Tibial nerve (tissue), 4 donors: Measurements from ENCODE around the gene BBIP1. TPM values are rescaled to one million over a fixed set of nuclear protein-coding genes. Genes with fewer than 3 reads are reported as not detected.
A peak's percentile ranks its signal among the peaks of the same experiment; 100 is the strongest.

ENCODE experiments used
- DNase-seq, 2 donors: peaks; one replicate each; pipeline ENCODE4 v3.0.0-alpha.2; 2019; ENCODE audit warnings: low spot score in 2 of 2
- H3K27ac ChIP-seq, 4 donors: fragments of 200-600 bp; sonication (generic) in 3 of 4; one replicate each; pipeline ENCODE4 v1.5.1; 2017 to 2019; ENCODE audit warnings: mild to moderate bottlenecking in 1 of 4
- H3K27me3 ChIP-seq, 2 donors: fragments of 200-600 bp; sonication (generic) in 1 of 2; one replicate each; pipeline versions ENCODE4 v1.5.1 to v1.6.0; 2017 to 2019
- H3K36me3 ChIP-seq, 3 donors: fragments of 200-600 bp; sonication (generic); one replicate each; pipeline ENCODE4 v1.5.1; 2018 to 2019
- H3K4me1 ChIP-seq, 4 donors: fragments of 200-600 bp; sonication (generic) in 3 of 4; one replicate each; pipeline ENCODE4 v1.5.1; 2017 to 2019
- H3K4me3 ChIP-seq, 4 donors: fragments of 200-600 bp; sonication (generic) in 3 of 4; one replicate each; pipeline ENCODE4 v1.5.1; 2017 to 2019; ENCODE audit warnings: mild to moderate bottlenecking in 1 of 4, moderate library complexity in 1 of 4
- H3K9me3 ChIP-seq, 4 donors: fragments of 200-600 bp; sonication (generic) in 3 of 4; one replicate each; pipeline ENCODE4 v1.5.1; 2017 to 2019
- EP300 ChIP-seq, 2 donors: sonication (generic); formaldehyde crosslinking; IDR thresholded peaks; one replicate each; pipeline ENCODE4 v1.6.1; 2017; ENCODE audit warnings: antibody characterized with exemption in 2 of 2, mild to moderate bottlenecking in 1 of 2
- POLR2A ChIP-seq, 2 donors: fragments of 450-650 bp; IDR thresholded peaks; one replicate each; pipeline ENCODE4 v1.6.1; 2017; ENCODE audit warnings: antibody characterized with exemption in 2 of 2, mild to moderate bottlenecking in 2 of 2, moderate library complexity in 2 of 2
- WGBS, 2 donors: methylation state at CpG; one replicate each; pipeline ENCODE4 v1.1.5; 2018; 5-methylcytosine and 5-hydroxymethylcytosine counted together
- total RNA-seq, 4 donors: library from RNA; depleted of rRNA; stranded (reverse); fragments of >200 nt; gene quantifications; one replicate each; pipeline ENCODE4 v1.1.0, GENCODE V29; 2016
- TF ChIP-seq, protein P1 (sequence below), 5 experiments: fragments of 200-600 bp in 3 of 5; fragments of 450-650 bp in 2 of 5; sonication (generic) in 3 of 5; IDR thresholded peaks; one replicate each; pipeline ENCODE4 v1.5.1; 2016 to 2019; ENCODE audit warnings: antibody characterized with exemption in 5 of 5, mild to moderate bottlenecking in 3 of 5, moderate library complexity in 2 of 5

Gene BBIP1
- total RNA-seq, 4 donors from 2014 or later = 25.2 to 37.0 (median 33.9) TPM

DNA sequence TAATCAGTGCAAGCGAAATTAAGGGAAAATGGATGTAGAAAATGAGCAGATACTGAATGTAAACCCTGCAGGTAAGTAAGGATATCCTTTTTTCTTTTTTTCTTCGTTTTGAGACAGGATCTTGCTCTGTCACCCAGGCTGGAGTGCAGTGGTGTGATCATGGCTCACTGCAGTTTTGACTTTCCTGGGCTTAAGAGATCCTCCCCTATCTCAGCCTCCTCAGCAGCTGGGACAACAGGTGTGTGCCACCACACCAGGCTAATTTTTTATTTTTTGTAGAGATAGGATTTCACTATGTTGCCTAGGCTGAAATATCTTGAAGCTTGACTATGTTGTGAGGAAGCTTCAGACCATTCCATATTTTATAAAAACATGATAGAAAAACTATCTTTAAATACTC, 43.0 kb downstream of the BBIP1 start:
- 68 to 79% methylated on average over 2 of the region's 2 CpGs for WGBS, 2 donors
- no peak overlapping the region for H3K4me3 ChIP-seq
- H3K4me1 ChIP-seq = peaks cover 0 to 59% (median 18%) of the 10 kb centered on the region in 4 donors
- DNase-seq = no peak
- H3K27me3 ChIP-seq = no peaks in the 10 kb centered on the region
- H3K36me3 ChIP-seq = peaks cover 0 to 9% (median 0%) of the 10 kb centered on the region in 3 donors
- TF ChIP-seq EP300 (IDR thresholded peaks at IDR 0.05) (no peak), POLR2A (IDR thresholded peaks at IDR 0.05) (no peak)
- no peaks in the 10 kb centered on the region for H3K9me3 ChIP-seq
- no peak overlapping the region for H3K27ac ChIP-seq

DNA sequence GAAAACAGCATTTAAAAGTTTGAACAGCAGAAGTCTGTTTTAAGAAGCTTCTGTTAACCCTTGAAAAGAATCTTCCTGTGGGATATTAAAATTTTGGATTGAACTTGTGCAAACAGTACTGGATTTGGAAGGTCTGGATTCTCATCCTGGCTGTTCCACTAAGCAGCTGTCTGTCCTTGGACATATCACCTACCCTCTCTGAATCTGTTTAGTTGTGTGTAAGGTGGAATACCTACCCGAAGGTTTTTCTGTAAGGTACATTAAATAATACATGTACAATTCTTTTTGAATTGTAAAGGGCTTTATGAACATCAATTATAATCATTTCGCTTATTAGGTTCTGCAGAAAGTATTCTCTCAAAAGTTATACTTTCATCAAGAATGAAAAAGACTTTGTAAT, 45.0 kb downstream of the BBIP1 start:
- Histone ChIP-seq H3K4me3 (peak overlapping the region; percentile 94 to 98 (median 96)), H3K36me3 (peaks cover 0 to 4% (median 0%) of the 10 kb centered on the region in 3 donors), H3K27me3 (no peaks in the 10 kb centered on the region), H3K9me3 (no peaks in the 10 kb centered on the region), H3K27ac (peak overlapping the region in 3 of 4 donors; percentile 99 to 100 (median 99)), H3K4me1 (peaks cover 0 to 55% (median 25%) of the 10 kb centered on the region in 4 donors)
- WGBS, 2 donors = 60 to 66% methylated on average over 2 of the region's 2 CpGs
- DNase-seq = no peak
- TF ChIP-seq, protein P1, sequence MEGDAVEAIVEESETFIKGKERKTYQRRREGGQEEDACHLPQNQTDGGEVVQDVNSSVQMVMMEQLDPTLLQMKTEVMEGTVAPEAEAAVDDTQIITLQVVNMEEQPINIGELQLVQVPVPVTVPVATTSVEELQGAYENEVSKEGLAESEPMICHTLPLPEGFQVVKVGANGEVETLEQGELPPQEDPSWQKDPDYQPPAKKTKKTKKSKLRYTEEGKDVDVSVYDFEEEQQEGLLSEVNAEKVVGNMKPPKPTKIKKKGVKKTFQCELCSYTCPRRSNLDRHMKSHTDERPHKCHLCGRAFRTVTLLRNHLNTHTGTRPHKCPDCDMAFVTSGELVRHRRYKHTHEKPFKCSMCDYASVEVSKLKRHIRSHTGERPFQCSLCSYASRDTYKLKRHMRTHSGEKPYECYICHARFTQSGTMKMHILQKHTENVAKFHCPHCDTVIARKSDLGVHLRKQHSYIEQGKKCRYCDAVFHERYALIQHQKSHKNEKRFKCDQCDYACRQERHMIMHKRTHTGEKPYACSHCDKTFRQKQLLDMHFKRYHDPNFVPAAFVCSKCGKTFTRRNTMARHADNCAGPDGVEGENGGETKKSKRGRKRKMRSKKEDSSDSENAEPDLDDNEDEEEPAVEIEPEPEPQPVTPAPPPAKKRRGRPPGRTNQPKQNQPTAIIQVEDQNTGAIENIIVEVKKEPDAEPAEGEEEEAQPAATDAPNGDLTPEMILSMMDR (IDR thresholded peaks at IDR 0.05) = no peak
- TF ChIP-seq POLR2A (IDR thresholded peaks at IDR 0.05) (no peak), EP300 (IDR thresholded peaks at IDR 0.05) (no peak)

DNA sequence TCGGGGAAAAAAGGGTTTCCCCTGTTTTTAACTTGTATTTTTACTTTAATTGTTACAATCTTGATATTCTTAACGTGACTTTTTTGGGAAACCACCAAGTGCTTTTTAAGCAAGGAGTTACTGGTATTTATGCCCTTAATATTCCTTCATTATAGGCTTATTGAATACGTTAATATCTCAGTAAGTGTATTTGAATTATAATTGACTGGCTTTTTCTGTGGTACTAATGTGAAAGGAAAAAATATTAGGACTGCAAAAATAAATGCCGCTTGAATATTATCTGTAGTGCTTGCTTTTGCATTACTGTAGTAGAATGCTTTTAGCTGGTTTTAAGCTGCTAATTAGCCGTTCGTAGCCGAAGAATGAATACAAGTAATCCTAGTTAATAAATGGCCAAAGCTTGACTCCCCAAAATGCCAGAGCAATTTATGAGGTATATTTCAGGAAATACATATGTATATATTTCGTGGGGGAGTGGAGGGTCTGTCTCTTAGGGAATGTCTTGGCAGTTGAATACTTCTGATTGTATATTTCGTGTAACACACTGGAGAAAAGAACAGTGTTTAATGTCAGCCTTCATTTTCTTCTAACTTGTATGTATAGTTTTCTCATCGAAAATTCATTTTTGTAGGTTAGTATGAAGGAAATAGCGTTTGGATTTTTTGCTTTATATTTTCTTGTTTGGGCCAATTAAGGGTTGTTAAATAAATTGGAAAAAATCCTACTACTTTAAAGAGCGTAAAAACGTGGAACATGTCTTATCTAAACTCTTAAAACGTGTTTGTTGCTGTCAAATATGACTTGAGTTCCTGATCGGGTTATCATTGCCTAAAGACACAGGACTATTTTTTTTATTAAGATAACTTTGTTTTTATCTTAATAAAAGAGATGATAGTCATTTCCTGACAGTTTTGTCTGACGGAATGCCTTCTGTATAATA, 45.7 kb downstream of the BBIP1 start:
- Histone ChIP-seq H3K4me3 (peak overlapping the region; percentile 94 to 98 (median 96)), H3K4me1 (peaks cover 0 to 59% (median 28%) of the 10 kb centered on the region in 4 donors), H3K9me3 (no peaks in the 10 kb centered on the region), H3K27me3 (no peaks in the 10 kb centered on the region), H3K36me3 (peaks cover 0 to under 1% (median 0%) of the 10 kb centered on the region in 3 donors), H3K27ac (peak overlapping the region; percentile 99 to 100 (median 99))
- 3% methylated on average over 16 of the region's 16 CpGs for WGBS, 2 donors
- no peak for TF ChIP-seq EP300 (IDR thresholded peaks at IDR 0.05)
- TF ChIP-seq, protein P1 (IDR thresholded peaks at IDR 0.05) = no peak
- no peak for TF ChIP-seq POLR2A (IDR thresholded peaks at IDR 0.05)
- no peak for DNase-seq

DNA sequence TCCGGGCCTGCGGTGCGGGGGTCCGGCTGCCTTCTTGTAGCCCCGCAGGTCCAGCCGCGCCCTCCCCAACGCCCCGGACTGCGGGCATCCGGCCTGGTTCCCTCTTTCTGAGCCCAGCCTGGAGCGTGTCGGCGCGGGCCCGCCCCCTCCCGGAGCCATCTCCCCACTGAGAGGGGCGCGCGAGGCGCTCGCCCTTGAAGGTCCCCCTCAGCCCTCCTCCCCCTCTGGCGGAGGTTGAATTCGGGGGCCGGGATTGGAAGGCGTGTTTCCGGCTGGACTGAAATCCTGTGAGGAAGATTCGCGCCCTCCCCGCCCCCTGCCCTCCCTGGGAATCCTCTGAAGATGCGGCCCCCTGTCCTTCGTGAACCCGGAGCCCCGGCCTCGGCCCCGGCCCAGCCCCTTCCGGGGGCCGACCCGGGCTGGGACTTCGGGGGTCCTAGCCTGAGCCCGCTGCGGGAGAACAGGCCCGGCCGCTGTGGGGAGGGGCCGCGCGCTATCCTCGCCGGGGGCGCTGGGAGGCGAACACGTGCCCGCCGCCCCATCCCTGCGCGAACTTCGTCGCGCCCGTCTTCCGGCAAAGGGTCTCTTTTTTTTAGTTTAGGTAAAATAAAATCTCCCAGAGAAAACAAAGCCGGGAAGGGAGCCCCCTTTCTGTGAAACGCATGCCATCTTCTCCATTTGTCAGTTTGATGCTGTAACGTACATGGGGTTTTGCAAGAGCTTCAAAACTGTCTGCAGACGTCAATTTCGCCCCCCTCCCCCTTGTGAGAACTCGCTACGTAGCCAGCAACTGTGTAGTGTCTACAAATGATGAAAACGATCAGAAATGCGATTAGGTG, 46.6 kb downstream of the BBIP1 start:
- DNase-seq = peak; percentile 50 to 78
- no peaks in the 10 kb centered on the region for H3K27me3 ChIP-seq

More for the DNA sequence above, 46.6 kb downstream of the BBIP1 start:
- Histone ChIP-seq H3K36me3 (no peaks in the 10 kb centered on the region), H3K27ac (peak overlapping the region; percentile 99 to 100 (median 99)), H3K4me3 (peak overlapping the region; percentile 94 to 98 (median 96)), H3K4me1 (peaks cover 0 to 61% (median 30%) of the 10 kb centered on the region in 4 donors), H3K9me3 (no peaks in the 10 kb centered on the region)
- peak; percentile 57 to 63 for TF ChIP-seq EP300 (IDR thresholded peaks at IDR 0.05)
- TF ChIP-seq, protein P1 (IDR thresholded peaks at IDR 0.05) = peak in 4 of 5 experiments; percentile 20 to 43 (median 22)
- peak in 1 of 2 donors; percentile 48 for TF ChIP-seq POLR2A (IDR thresholded peaks at IDR 0.05)
- 0 to 1% methylated on average over 39 to 56 of the region's 70 CpGs for WGBS, 2 donors
